ENCODE results near the gene PPP2R3C. TPM values are rescaled to one million over a fixed set of nuclear protein-coding genes. Genes with fewer than 3 reads are reported as not detected.

PPP2R3C gene
- 5.1 and 7.9 TPM in 2 replicates for total RNA-seq

GRCh38 chr14:35121887-35122695 is at the start of gene PPP2R3C, which contains the start of gene PRORP:
PPP2R3C (minus strand) TSS chr14:35121990; CDS start chr14:35121959, 31 bp downstream.
PRORP (plus strand) TSS chr14:35122552; CDS start chr14:35123246, 694 bp downstream.

GRCh38 chr14:35046048-35046750 is 75.6 kb downstream of the PPP2R3C start, which contains the start of gene FAM177A1:
FAM177A1 (plus strand) TSS chr14:35046272; CDS start chr14:35046464, 192 bp downstream.

Other genes starting within 250 kb of the PPP2R3C start
- 37.7 and 47.6 TPM in 2 replicates for gene BAZ1A, start 246.6 kb downstream of the PPP2R3C start, total RNA-seq
- 43.8 and 56.2 TPM in 2 replicates for gene SRP54, start 139.0 kb downstream of the PPP2R3C start, total RNA-seq
- gene FAM177A1, start 75.7 kb downstream of the PPP2R3C start, total RNA-seq = 48.7 and 50.3 TPM in 2 replicates
- gene PRORP, start 562 bp upstream of the PPP2R3C start, total RNA-seq = 44.9 and 55.0 TPM in 2 replicates
- 197 and 211 TPM in 2 replicates for gene PSMA6, start 170.4 kb upstream of the PPP2R3C start, total RNA-seq

Data from airway epithelial cell (primary cell).